Keratinocyte (primary cell): ENCODE results near the gene SH3D21. TPM values are rescaled to one million over a fixed set of nuclear protein-coding genes. Genes with fewer than 3 reads are reported as not detected.

ENCODE experiments used
- DNase-seq: peaks from one replicate; pipeline ENCODE4 v3.0.0-alpha.2; 2011; ENCODE audit warnings: low read depth, missing footprints, low spot score
- FAIRE-seq: peaks from 2 replicates; lab custom pipeline; 2011; peaks lifted over from hg19 to GRCh38; lab: Jason Lieb, UNC
- H2AFZ ChIP-seq: 2 replicates; pipeline ENCODE4 v1.6.0; 2012; ENCODE audit warnings: low read length, control low read depth, inconsistent platforms; ENCODE audit not compliant: control insufficient read depth
- H3K27ac ChIP-seq: 2 replicates; pipeline ENCODE4 v1.5.1; 2011; ENCODE audit warnings: low read length; ENCODE audit not compliant: control insufficient read depth, insufficient read depth
- H3K27me3 ChIP-seq: 3 replicates; pipeline ENCODE4 v1.6.0; 2011; ENCODE audit warnings: low read length; ENCODE audit not compliant: control insufficient read depth, insufficient read depth; ENCODE audit errors: extremely low read depth
- H3K36me3 ChIP-seq, 2 experiments: 2 replicates in 1 of 2; 3 replicates in 1 of 2; pipeline ENCODE4 v1.5.1; 2011; ENCODE audit warnings: low read length in 2 of 2, mild to moderate bottlenecking in 1 of 2; ENCODE audit not compliant: control insufficient read depth in 2 of 2, insufficient read depth in 2 of 2; ENCODE audit errors: extremely low read depth in 1 of 2
- H3K4me1 ChIP-seq: 3 replicates; pipeline ENCODE4 v1.5.1; 2011; ENCODE audit warnings: low read length; ENCODE audit not compliant: control insufficient read depth, insufficient read depth; ENCODE audit errors: extremely low read depth
- H3K4me2 ChIP-seq: 3 replicates; pipeline ENCODE4 v1.6.0; 2011; ENCODE audit warnings: low read depth, low read length; ENCODE audit not compliant: control insufficient read depth, insufficient read depth; ENCODE audit errors: extremely low read depth
- H3K4me3 ChIP-seq, 3 experiments: fragments of 200-600 bp in 1 of 3; sonication (generic) in 1 of 3; 2 replicates in 2 of 3; 3 replicates in 1 of 3; pipeline ENCODE4 v1.5.1; 2011 to 2016; ENCODE audit warnings: low read length in 3 of 3, mild to moderate bottlenecking in 3 of 3, control low read depth in 2 of 3, inconsistent platforms in 1 of 3, low read depth in 1 of 3, mixed read lengths in 1 of 3, mixed run types in 1 of 3, moderate library complexity in 1 of 3; ENCODE audit not compliant: control insufficient read depth in 2 of 3, insufficient read depth in 2 of 3; ENCODE audit errors: extremely low read depth in 1 of 3
- H3K79me2 ChIP-seq: 2 replicates; pipeline ENCODE4 v1.6.0; 2012; ENCODE audit warnings: low read length; ENCODE audit not compliant: control insufficient read depth, insufficient read depth
- H3K9ac ChIP-seq: 3 replicates; pipeline ENCODE4 v1.6.0; 2011; ENCODE audit warnings: low read length; ENCODE audit not compliant: control insufficient read depth, insufficient read depth; ENCODE audit errors: extremely low read depth
- H3K9me1 ChIP-seq: 3 replicates; pipeline ENCODE4 v1.6.0; 2011; ENCODE audit warnings: low read length; ENCODE audit not compliant: control insufficient read depth, insufficient read depth; ENCODE audit errors: extremely low read depth
- H3K9me3 ChIP-seq: 2 replicates; pipeline ENCODE4 v1.5.1; 2012; ENCODE audit warnings: low read depth, low read length; ENCODE audit not compliant: control insufficient read depth
- H4K20me1 ChIP-seq: 3 replicates; pipeline ENCODE4 v1.6.0; 2011; ENCODE audit warnings: low read length; ENCODE audit not compliant: control insufficient read depth, insufficient read depth; ENCODE audit errors: extremely low read depth
- EZH2 ChIP-seq: IDR thresholded peaks from one replicate; pipeline ENCODE4 v1.6.1; 2012; ENCODE audit warnings: inconsistent platforms, mild to moderate bottlenecking, low read length, moderate library complexity
- dilution Hi-C: fragments of 300-500 bp; cut with MboI; formaldehyde crosslinking; loops from one replicate; pipeline ENCODE4 v1.7.0; 2020; ENCODE audit warnings: low sequenced_read_pairs; ENCODE audit not compliant: extremely low pct_ligation_motif_present
- polyA plus RNA-seq, 5 experiments: library from polyadenylated mRNA; depleted of rRNA in 3 of 5; stranded (reverse) in 3 of 5; stranded (forward) in 1 of 5; unstranded in 1 of 5; fragments of >200 nt; gene quantifications; 1 replicate in 1 of 5; 2 replicates in 3 of 5; 3 replicates in 1 of 5; pipeline versions ENCODE4 v1.2.1 to v1.2.3, GENCODE V29; 2011 to 2012; ENCODE audit warnings: missing spikeins in 2 of 5, low read depth in 1 of 5, low replicate concordance in 1 of 5
- TF ChIP-seq, protein P1 (sequence below), 3 experiments: IDR thresholded peaks in 1 of 3; conservative IDR thresholded peaks in 1 of 3; optimal IDR thresholded peaks in 1 of 3; 2 replicates in 2 of 3; 3 replicates in 1 of 3; pipeline versions ENCODE3 to v1.5.1; 2011; ENCODE audit warnings: low read length in 3 of 3, mild to moderate bottlenecking in 3 of 3, moderate library complexity in 2 of 3, control low read depth in 1 of 3, inconsistent platforms in 1 of 3; ENCODE audit not compliant: insufficient read depth in 2 of 3; ENCODE audit errors: extremely low read depth in 1 of 3

Gene SH3D21
- polyA plus RNA-seq, 1 donor (not counting 4 experiments of a cell fraction or from before 2014, with no cell fraction given), result 7.1 TPM

- Histone ChIP-seq H3K4me1 (peaks cover 49% of the 10 kb centered on the region), H2AFZ (no peak overlapping the region), H3K9ac (peak overlapping the region; percentile 78), H3K27ac (peak overlapping the region; percentile 96), H3K36me3 (peaks cover 43 to 62% of the 10 kb centered on the region in 2 experiments), H4K20me1 (no peaks in the 10 kb centered on the region), H3K79me2 (no peaks in the 10 kb centered on the region), H3K4me2 (peak overlapping the region; percentile 87), H3K9me1 (peaks cover 6% of the 10 kb centered on the region), H3K27me3 (no peaks in the 10 kb centered on the region), H3K9me3 (no peaks in the 10 kb centered on the region), H3K4me3 (no peak overlapping the region)
- dilution Hi-C loops, result no loop called here
- DNase-seq, result no peak
- peak; percentile 17 for FAIRE-seq
- TF ChIP-seq, protein P1, sequence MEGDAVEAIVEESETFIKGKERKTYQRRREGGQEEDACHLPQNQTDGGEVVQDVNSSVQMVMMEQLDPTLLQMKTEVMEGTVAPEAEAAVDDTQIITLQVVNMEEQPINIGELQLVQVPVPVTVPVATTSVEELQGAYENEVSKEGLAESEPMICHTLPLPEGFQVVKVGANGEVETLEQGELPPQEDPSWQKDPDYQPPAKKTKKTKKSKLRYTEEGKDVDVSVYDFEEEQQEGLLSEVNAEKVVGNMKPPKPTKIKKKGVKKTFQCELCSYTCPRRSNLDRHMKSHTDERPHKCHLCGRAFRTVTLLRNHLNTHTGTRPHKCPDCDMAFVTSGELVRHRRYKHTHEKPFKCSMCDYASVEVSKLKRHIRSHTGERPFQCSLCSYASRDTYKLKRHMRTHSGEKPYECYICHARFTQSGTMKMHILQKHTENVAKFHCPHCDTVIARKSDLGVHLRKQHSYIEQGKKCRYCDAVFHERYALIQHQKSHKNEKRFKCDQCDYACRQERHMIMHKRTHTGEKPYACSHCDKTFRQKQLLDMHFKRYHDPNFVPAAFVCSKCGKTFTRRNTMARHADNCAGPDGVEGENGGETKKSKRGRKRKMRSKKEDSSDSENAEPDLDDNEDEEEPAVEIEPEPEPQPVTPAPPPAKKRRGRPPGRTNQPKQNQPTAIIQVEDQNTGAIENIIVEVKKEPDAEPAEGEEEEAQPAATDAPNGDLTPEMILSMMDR (optimal IDR thresholded peaks at IDR 0.05 in 1 of 3, IDR thresholded peaks at IDR 0.05 in 1 of 3, conservative IDR thresholded peaks at IDR 0.05 in 1 of 3; ENCODE audit: extremely low read depth in 1 of 3, insufficient read depth in 2 of 3, low read length in 3 of 3), result no peak
Measured at GRCh38 chr1:36352125-36352909, 46.1 kb downstream of the SH3D21 start.

DNA sequence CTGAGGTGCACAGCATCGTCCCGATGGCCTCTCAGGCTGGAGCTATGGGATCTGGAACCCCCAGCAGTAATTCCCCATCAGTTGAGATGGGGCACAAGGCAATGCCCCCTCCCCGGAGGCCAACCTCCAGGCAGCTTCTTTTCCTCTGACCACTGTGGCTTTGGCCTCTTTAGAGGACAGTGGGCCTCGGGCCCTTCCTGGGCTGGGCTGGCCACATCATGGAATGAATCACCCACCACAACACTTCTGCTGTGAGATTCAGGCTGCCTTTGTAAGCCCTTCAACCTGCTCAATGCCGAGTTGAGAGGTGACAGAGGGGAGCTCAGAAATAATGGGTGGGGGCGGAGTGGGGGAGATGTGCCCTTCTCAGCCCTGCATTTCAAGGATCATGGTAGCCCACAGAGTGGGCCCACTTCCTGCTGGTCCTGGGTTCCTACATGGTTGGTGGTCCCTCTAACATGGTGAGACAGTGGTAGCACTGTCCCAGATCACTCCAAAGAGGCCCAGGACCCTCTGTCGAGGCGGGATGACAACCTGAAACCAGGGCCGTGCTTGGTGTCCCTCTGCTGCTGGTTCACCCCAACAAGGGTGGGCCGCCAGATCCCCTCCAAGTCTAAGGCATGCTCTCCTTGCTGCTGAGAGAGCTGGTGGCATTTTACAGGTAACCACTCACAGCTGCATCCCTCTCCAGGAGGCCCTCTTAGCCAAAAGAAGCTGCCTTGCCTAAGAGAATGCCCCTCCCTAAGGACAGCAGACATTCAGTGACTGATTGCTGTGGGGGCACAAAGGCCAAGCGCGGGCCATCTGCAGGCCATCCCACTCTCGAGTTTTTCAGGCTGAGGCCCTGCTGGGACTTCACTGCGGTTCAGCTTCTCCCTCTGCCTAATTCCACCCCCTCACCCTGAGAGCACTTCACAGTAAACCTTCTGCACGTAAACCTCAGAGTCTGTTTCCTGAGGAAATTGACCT is 47.0 kb downstream of the SH3D21 start:
- Histone ChIP-seq H3K27ac (peak overlapping the region; percentile 96), H3K36me3 (peaks cover 44 to 61% of the 10 kb centered on the region in 2 experiments), H3K27me3 (no peaks in the 10 kb centered on the region), H3K4me3 (no peak overlapping the region), H2AFZ (no peak overlapping the region), H3K9ac (no peak overlapping the region), H3K9me3 (no peaks in the 10 kb centered on the region), H3K9me1 (peaks cover 6% of the 10 kb centered on the region), H3K4me2 (no peak overlapping the region), H3K79me2 (no peaks in the 10 kb centered on the region), H3K4me1 (peaks cover 49% of the 10 kb centered on the region), H4K20me1 (no peaks in the 10 kb centered on the region)
- DNase-seq (no peak), FAIRE-seq (no peak)
- TF ChIP-seq EZH2, result no peak
- TF ChIP-seq, protein P1 (optimal IDR thresholded peaks at IDR 0.05 in 1 of 3, IDR thresholded peaks at IDR 0.05 in 1 of 3, conservative IDR thresholded peaks at IDR 0.05 in 1 of 3; ENCODE audit: extremely low read depth in 1 of 3, insufficient read depth in 2 of 3, low read length in 3 of 3), result no peak
- dilution Hi-C loops, result no loop called here
